SH-SY5Y (cell line): Measurements from ENCODE around the gene APP.

Experiments used
- GATA2 ChIP-seq: IDR thresholded peaks from 2 replicates; pipeline ENCODE4 v1.6.1; 2011; ENCODE audit warnings: mild to moderate bottlenecking, low read depth, low read length
- GATA3 ChIP-seq: IDR thresholded peaks from 2 replicates; pipeline ENCODE4 v1.6.1; 2011; ENCODE audit warnings: low read depth, mild to moderate bottlenecking, low read length, moderate library complexity

DNA sequence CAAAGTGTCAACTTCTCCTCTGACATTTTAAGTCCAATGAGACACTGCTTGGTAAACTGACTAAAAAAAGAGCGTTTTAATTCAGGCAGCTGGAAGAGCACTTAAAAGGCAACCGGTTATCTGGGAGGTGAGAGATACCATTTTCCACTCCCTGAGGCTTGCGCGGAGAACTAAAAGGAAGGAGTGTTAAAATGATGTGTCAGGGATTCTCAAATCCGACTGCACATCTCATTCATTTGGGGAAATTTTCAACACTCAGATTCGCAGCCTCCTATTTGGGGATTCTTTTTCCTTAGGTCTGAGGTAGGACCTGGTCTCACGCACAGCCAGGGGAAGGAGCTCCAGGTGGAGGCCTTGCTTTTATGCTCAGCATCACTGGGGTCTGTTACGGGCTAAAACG lies 281.9 kb downstream of the APP start:
- TF ChIP-seq GATA2: no peak
- no peak for TF ChIP-seq GATA3
